Measurements from ENCODE around the gene SDCCAG8.

SDCCAG8 gene

GRCh38 chr1:243500512-243500911 is 244.7 kb downstream of the SDCCAG8 start:
- WGBS (ENCODE audit: insufficient coverage, insufficient read length): no CpG with 5 or more reads among the region's 5 CpGs
- Histone ChIP-seq H3K9me3 (ENCODE audit: control insufficient read depth, insufficient read depth, low read length) (no peaks in the 10 kb centered on the region), H3K27ac (ENCODE audit: low read length) (no peak overlapping the region)

GRCh38 chr1:243501002-243501401 is 245.2 kb downstream of the SDCCAG8 start:
- Histone ChIP-seq H3K27ac (ENCODE audit: low read length) (no peak overlapping the region), H3K27me3 (ENCODE audit: control insufficient read depth, insufficient read depth, low read length) (no peaks in the 10 kb centered on the region), H3K9me3 (ENCODE audit: control insufficient read depth, insufficient read depth, low read length) (no peaks in the 10 kb centered on the region), H3K36me3 (ENCODE audit: control insufficient read depth, insufficient read depth, low read length) (no peaks in the 10 kb centered on the region), H3K4me1 (ENCODE audit: control insufficient read depth, insufficient read depth, low read length) (peaks cover 4% of the 10 kb centered on the region; the same call in 1 of the 2 replicates), H3K4me3 (ENCODE audit: low read length) (no peak overlapping the region)
- DNase-seq (ENCODE audit: low read depth, low spot score): no peak
- no CpG with 5 or more reads among the region's 5 CpGs for WGBS (ENCODE audit: insufficient coverage, insufficient read length)

More at GRCh38 chr1:243500512-243500911, 244.7 kb downstream of the SDCCAG8 start:
- H3K4me1 ChIP-seq (ENCODE audit: control insufficient read depth, insufficient read depth, low read length): peaks cover 4% of the 10 kb centered on the region
- H3K36me3 ChIP-seq (ENCODE audit: control insufficient read depth, insufficient read depth, low read length): no peaks in the 10 kb centered on the region
- DNase-seq (ENCODE audit: low read depth, low spot score): no peak
- no peak overlapping the region for H3K4me3 ChIP-seq (ENCODE audit: low read length)
- no peaks in the 10 kb centered on the region for H3K27me3 ChIP-seq (ENCODE audit: control insufficient read depth, insufficient read depth, low read length)

GRCh38 chr1:243503155-243503554 is 247.3 kb downstream of the SDCCAG8 start:
- Histone ChIP-seq H3K27me3 (ENCODE audit: control insufficient read depth, insufficient read depth, low read length) (no peaks in the 10 kb centered on the region), H3K4me3 (ENCODE audit: low read length) (no peak overlapping the region), H3K27ac (ENCODE audit: low read length) (no peak overlapping the region), H3K36me3 (ENCODE audit: control insufficient read depth, insufficient read depth, low read length) (no peaks in the 10 kb centered on the region; the same call in 1 of the 2 replicates), H3K9me3 (ENCODE audit: control insufficient read depth, insufficient read depth, low read length) (no peaks in the 10 kb centered on the region), H3K4me1 (ENCODE audit: control insufficient read depth, insufficient read depth, low read length) (peaks cover 2% of the 10 kb centered on the region; the same call in 1 of the 2 replicates)
- no peak for DNase-seq (ENCODE audit: low read depth, low spot score)
- WGBS (ENCODE audit: insufficient coverage, insufficient read length): no CpG with 5 or more reads among the region's 8 CpGs

- no peak for DNase-seq (ENCODE audit: low read depth, low spot score)
- H3K27me3 ChIP-seq (ENCODE audit: control insufficient read depth, insufficient read depth, low read length): no peaks in the 10 kb centered on the region
- peaks cover 2% of the 10 kb centered on the region; the same call in 1 of the 2 replicates for H3K4me1 ChIP-seq (ENCODE audit: control insufficient read depth, insufficient read depth, low read length)
- no peaks in the 10 kb centered on the region; the same call in 1 of the 2 replicates for H3K36me3 ChIP-seq (ENCODE audit: control insufficient read depth, insufficient read depth, low read length)
- H3K9me3 ChIP-seq (ENCODE audit: control insufficient read depth, insufficient read depth, low read length): no peaks in the 10 kb centered on the region
- H3K4me3 ChIP-seq (ENCODE audit: low read length): no peak overlapping the region
- WGBS (ENCODE audit: insufficient coverage, insufficient read length): no CpG with 5 or more reads among the region's 10 CpGs
- no peak overlapping the region for H3K27ac ChIP-seq (ENCODE audit: low read length)
Measured at GRCh38 chr1:243505986-243506689, 250.3 kb downstream of the SDCCAG8 start.

GRCh38 chr1:243507001-243507671 is 251.3 kb downstream of the SDCCAG8 start:
- WGBS (ENCODE audit: insufficient coverage, insufficient read length): no CpG with 5 or more reads among the region's 5 CpGs
- Histone ChIP-seq H3K4me3 (ENCODE audit: low read length) (no peak overlapping the region), H3K9me3 (ENCODE audit: control insufficient read depth, insufficient read depth, low read length) (no peaks in the 10 kb centered on the region), H3K27ac (ENCODE audit: low read length) (no peak overlapping the region), H3K4me1 (ENCODE audit: control insufficient read depth, insufficient read depth, low read length) (peaks cover 2% of the 10 kb centered on the region; the same call in 1 of the 2 replicates), H3K27me3 (ENCODE audit: control insufficient read depth, insufficient read depth, low read length) (no peaks in the 10 kb centered on the region), H3K36me3 (ENCODE audit: control insufficient read depth, insufficient read depth, low read length) (no peaks in the 10 kb centered on the region; the same call in 1 of the 2 replicates)
- no peak for DNase-seq (ENCODE audit: low read depth, low spot score)

- H3K36me3 ChIP-seq (ENCODE audit: control insufficient read depth, insufficient read depth, low read length): no peaks in the 10 kb centered on the region; the same call in 1 of the 2 replicates
- no peaks in the 10 kb centered on the region for H3K9me3 ChIP-seq (ENCODE audit: control insufficient read depth, insufficient read depth, low read length)
- no peak overlapping the region for H3K27ac ChIP-seq (ENCODE audit: low read length)
- H3K4me3 ChIP-seq (ENCODE audit: low read length): no peak overlapping the region
- H3K4me1 ChIP-seq (ENCODE audit: control insufficient read depth, insufficient read depth, low read length): peaks cover 2% of the 10 kb centered on the region; the same call in 1 of the 2 replicates
- H3K27me3 ChIP-seq (ENCODE audit: control insufficient read depth, insufficient read depth, low read length): no peaks in the 10 kb centered on the region
- WGBS (ENCODE audit: insufficient coverage, insufficient read length): no CpG with 5 or more reads among the region's 8 CpGs
- DNase-seq (ENCODE audit: low read depth, low spot score): no peak
Measured at GRCh38 chr1:243507672-243508302, 251.9 kb downstream of the SDCCAG8 start.

GRCh38 chr1:243508303-243508713 is 252.5 kb downstream of the SDCCAG8 start:
- no peak for DNase-seq (ENCODE audit: low read depth, low spot score)
- Histone ChIP-seq H3K4me1 (ENCODE audit: control insufficient read depth, insufficient read depth, low read length) (peaks cover 2% of the 10 kb centered on the region; the same call in 1 of the 2 replicates), H3K4me3 (ENCODE audit: low read length) (no peak overlapping the region), H3K27ac (ENCODE audit: low read length) (no peak overlapping the region), H3K36me3 (ENCODE audit: control insufficient read depth, insufficient read depth, low read length) (no peaks in the 10 kb centered on the region; the same call in 1 of the 2 replicates), H3K27me3 (ENCODE audit: control insufficient read depth, insufficient read depth, low read length) (no peaks in the 10 kb centered on the region), H3K9me3 (ENCODE audit: control insufficient read depth, insufficient read depth, low read length) (no peaks in the 10 kb centered on the region)
- WGBS (ENCODE audit: insufficient coverage, insufficient read length): no CpG with 5 or more reads among the region's 9 CpGs

- H3K4me1 ChIP-seq (ENCODE audit: control insufficient read depth, insufficient read depth, low read length): peaks cover 2% of the 10 kb centered on the region; the same call in 1 of the 2 replicates
- H3K9me3 ChIP-seq (ENCODE audit: control insufficient read depth, insufficient read depth, low read length): no peaks in the 10 kb centered on the region
- no peak overlapping the region for H3K4me3 ChIP-seq (ENCODE audit: low read length)
- H3K36me3 ChIP-seq (ENCODE audit: control insufficient read depth, insufficient read depth, low read length): no peaks in the 10 kb centered on the region; the same call in 1 of the 2 replicates
- WGBS (ENCODE audit: insufficient coverage, insufficient read length): no CpG with 5 or more reads among the region's 1 CpG
- no peak for DNase-seq (ENCODE audit: low read depth, low spot score)
- H3K27ac ChIP-seq (ENCODE audit: low read length): no peak overlapping the region
- no peaks in the 10 kb centered on the region for H3K27me3 ChIP-seq (ENCODE audit: control insufficient read depth, insufficient read depth, low read length)
Measured at GRCh38 chr1:243508943-243509342, 253.1 kb downstream of the SDCCAG8 start.

- Histone ChIP-seq H3K4me1 (ENCODE audit: control insufficient read depth, insufficient read depth, low read length) (peaks cover 2% of the 10 kb centered on the region; the same call in 1 of the 2 replicates), H3K4me3 (ENCODE audit: low read length) (no peak overlapping the region), H3K27me3 (ENCODE audit: control insufficient read depth, insufficient read depth, low read length) (no peaks in the 10 kb centered on the region), H3K9me3 (ENCODE audit: control insufficient read depth, insufficient read depth, low read length) (no peaks in the 10 kb centered on the region), H3K27ac (ENCODE audit: low read length) (no peak overlapping the region), H3K36me3 (ENCODE audit: control insufficient read depth, insufficient read depth, low read length) (no peaks in the 10 kb centered on the region; the same call in 1 of the 2 replicates)
- DNase-seq (ENCODE audit: low read depth, low spot score): no peak
- WGBS (ENCODE audit: insufficient coverage, insufficient read length): no CpG with 5 or more reads among the region's 3 CpGs
Measured at GRCh38 chr1:243510928-243511327, 255.1 kb downstream of the SDCCAG8 start.

- DNase-seq (ENCODE audit: low read depth, low spot score): no peak
- Histone ChIP-seq H3K27me3 (ENCODE audit: control insufficient read depth, insufficient read depth, low read length) (no peaks in the 10 kb centered on the region), H3K36me3 (ENCODE audit: control insufficient read depth, insufficient read depth, low read length) (no peaks in the 10 kb centered on the region), H3K4me3 (ENCODE audit: low read length) (no peak overlapping the region), H3K4me1 (ENCODE audit: control insufficient read depth, insufficient read depth, low read length) (no peaks in the 10 kb centered on the region), H3K9me3 (ENCODE audit: control insufficient read depth, insufficient read depth, low read length) (no peaks in the 10 kb centered on the region), H3K27ac (ENCODE audit: low read length) (no peak overlapping the region)
- no CpG with 5 or more reads among the region's 7 CpGs for whole genome bisulfite sequencing (ENCODE audit: insufficient coverage, insufficient read length)
Measured at GRCh38 chr1:243513726-243514491, 258.1 kb downstream of the SDCCAG8 start.
